WTC11 (cell line): ENCODE data around the gene GSPT1. TPM values are rescaled to one million over a fixed set of nuclear protein-coding genes. Genes with fewer than 3 reads are reported as not detected.

Experiments used
- total RNA-seq: library from RNA; stranded (reverse); gene quantifications from 3 replicates; pipeline ENCODE4 v1.2.3, GENCODE V29; 2021

Gene GSPT1
- total RNA-seq, 1 experiment from 2014 or later: 190 TPM

Other genes with a start within 250 kb of the GSPT1 start
- gene SNN, start 247.5 kb downstream of the GSPT1 start, total RNA-seq: 54.2 to 65.2 TPM (median 56.2 TPM) in 3 replicates
- 11.1 to 11.5 TPM (median 11.4 TPM) in 3 replicates for gene TXNDC11, start 173.1 kb downstream of the GSPT1 start, total RNA-seq
- gene ZC3H7A, start 118.7 kb downstream of the GSPT1 start, total RNA-seq: 39.9 to 45.9 TPM (median 43.0 TPM) in 3 replicates
- gene RSL1D1, start 64.4 kb downstream of the GSPT1 start, total RNA-seq: 203 to 227 TPM (median 216 TPM) in 3 replicates
- 14.4 to 24.7 TPM (median 15.1 TPM) in 3 replicates for gene NPIPB2, start 26.1 kb upstream of the GSPT1 start, total RNA-seq
- 0.18 TPM in 1 of 3 replicates, not detected in the others for gene TNFRSF17, start 49.3 kb upstream of the GSPT1 start, total RNA-seq
- 7.7 to 11.4 TPM (median 10.2 TPM) in 3 replicates for gene SNX29, start 60.8 kb upstream of the GSPT1 start, total RNA-seq